ENCODE measurements around the gene NCAPD2.

The NCAPD2 gene

DNA sequence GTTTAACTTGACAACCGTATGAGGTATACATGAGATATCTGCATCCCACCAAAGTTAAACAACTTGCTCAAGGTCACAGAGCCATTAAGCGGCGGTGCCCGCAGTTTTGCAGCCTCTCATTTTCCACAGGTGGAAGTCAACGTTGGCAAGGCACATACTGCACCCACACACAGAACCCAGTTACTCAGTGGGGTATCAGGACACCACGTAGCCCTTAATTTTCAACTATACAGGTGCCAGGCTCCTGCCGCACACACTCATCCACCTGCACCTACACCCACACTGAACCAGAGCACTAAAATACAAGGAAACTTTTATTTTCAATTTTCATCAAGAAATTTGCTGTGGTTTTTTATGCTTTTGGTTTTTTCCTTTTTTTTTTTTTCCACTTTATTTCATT lies 75.9 kb downstream of the NCAPD2 start:
- DNase-seq (ENCODE audit: low spot score), result peak; percentile 39

DNA sequence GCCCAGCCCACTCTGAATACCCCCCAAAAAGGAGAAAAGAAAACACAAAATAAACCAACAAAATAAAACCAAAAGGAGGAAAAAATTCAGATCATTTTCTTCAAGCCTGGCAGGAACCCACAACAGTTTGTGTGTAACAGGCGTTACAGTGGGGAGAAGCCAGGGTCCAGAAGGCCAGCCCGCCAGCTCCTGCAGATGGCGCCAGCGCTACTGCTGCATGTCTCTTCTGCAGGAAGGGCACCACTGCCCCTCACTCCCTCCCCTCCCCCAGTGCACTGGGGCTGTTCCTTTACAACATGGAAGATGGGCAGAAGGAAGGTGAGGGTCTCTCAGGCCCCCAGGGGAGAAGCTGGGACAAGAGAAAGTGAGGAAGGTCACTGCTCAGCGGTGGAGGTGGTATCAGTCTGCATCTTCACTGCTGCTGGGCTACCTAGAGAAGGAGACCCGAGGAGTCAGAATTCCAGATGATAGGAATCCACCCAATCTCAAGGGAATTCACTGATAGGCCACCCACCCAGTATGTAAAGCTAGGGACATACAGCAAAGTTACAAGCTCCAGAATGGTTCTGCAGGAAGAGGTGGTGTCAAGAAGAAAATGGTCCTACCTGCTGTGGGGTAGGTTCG lies 76.5 kb downstream of the NCAPD2 start:
- DNase-seq (ENCODE audit: low spot score), result no peak

DNA sequence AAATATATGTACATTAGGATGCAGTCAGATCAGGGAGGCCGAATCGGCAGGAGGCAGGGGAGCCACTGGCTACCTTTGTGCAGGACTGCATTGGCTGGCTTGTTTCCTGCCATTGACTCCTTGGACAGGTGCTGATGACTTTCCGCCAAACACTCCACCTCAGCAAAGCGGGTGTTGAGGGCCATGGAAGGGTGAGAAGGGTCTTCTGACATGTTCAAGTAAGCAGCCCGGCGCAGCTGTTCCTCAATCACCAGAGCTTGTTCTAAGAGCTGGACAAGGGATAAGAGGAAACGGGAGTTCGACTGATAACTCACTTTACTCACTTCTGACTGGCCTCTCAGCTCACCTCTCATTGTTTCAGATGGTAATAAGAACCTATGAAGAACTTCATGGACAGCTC lies 79.1 kb downstream of the NCAPD2 start:
- no peak for DNase-seq (ENCODE audit: low spot score)

- no peak for DNase-seq (ENCODE audit: low spot score)
Measured at GRCh38 chr12:6574576-6575295, 80.8 kb downstream of the NCAPD2 start.

DNA sequence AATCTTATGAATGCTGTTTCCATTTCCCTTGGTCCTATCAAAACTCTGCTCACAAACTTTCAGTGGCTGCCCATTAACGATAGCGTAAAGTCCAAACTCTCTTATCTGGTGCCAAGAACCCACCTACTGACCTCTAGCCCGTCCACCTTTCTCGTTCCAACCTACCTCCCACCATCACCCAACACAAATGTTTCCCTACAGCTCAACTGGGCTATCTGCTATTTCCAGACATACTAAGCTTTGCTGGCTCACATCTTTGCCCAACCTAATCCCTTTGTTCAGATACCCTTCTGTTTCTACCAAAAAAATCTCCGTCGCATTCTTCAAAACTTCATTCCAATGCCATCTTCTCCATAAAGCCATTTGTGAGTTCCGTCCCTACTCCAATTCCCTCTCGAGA lies 81.7 kb downstream of the NCAPD2 start:
- no peak for DNase-seq (ENCODE audit: low spot score)
